Hindlimb muscle (tissue), 1 donor: ENCODE results near the gene LRIT2. TPM values are rescaled to one million over a fixed set of nuclear protein-coding genes. Genes with fewer than 3 reads are reported as not detected.

Experiments used
- DNase-seq: peaks from one replicate; pipeline ENCODE4 v3.0.0-alpha.2; 2013
- polyA plus RNA-seq: library from polyadenylated mRNA; unstranded; fragments of 120-200 nt; gene quantifications from one replicate; pipeline ENCODE4 v1.2.1, GENCODE V29; 2013; ENCODE audit not compliant: insufficient read length

LRIT2 gene
- polyA plus RNA-seq, 1 donor = not detected

- DNase-seq = no peak
Measured at GRCh38 chr10:84241185-84241790, 15.9 kb upstream of the LRIT2 start, which contains the start of gene LRIT1. LRIT1 (minus strand) TSS chr10:84241546; CDS start chr10:84241439, 107 bp downstream.

GRCh38 chr10:84238909-84239308, 13.6 kb upstream of the LRIT2 start:
- no peak for DNase-seq

- DNase-seq = no peak
Measured at GRCh38 chr10:84237199-84238051, 12.1 kb upstream of the LRIT2 start.

GRCh38 chr10:84236807-84237198, 11.5 kb upstream of the LRIT2 start:
- no peak for DNase-seq

DNA sequence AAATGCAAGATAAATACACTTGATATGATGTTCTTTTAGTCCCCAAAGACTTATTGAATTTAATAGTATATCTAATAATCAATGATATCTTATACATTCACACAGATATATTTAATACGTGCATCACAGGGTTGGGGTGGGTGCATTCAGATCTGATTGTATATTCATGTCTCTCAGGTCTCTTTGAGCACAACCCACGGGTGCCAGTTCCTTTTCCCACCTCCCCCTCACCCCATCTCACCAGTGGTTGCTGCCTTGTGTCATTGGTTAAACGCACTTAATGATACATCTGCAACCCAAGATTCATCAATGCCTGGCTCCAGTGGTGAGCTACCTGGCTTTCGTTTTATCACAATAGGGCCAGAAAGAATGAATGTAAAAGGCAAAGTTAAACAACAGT, 9.8 kb upstream of the LRIT2 start:
- DNase-seq = no peak

DNA sequence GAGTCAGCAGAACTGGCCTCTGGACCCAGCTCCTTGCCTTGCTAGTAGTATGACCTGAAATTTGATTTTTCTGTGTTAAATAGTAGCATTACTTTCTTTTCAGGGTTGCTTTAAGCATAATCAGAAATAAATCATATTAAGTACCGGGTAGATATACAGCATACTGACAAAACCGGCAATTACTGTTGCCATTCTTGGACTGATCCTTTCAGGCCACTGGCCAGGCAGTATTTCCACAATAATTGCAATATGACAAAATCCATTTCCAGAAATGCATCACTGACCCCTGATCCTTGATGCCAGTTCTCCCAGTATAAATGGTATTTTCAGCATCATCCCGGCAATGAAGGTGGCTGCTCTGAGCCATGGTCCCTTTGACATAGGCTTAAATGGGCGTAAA, 9.1 kb upstream of the LRIT2 start:
- DNase-seq = no peak

- DNase-seq = no peak
Measured at GRCh38 chr10:84233940-84234339, 8.6 kb upstream of the LRIT2 start.

DNA sequence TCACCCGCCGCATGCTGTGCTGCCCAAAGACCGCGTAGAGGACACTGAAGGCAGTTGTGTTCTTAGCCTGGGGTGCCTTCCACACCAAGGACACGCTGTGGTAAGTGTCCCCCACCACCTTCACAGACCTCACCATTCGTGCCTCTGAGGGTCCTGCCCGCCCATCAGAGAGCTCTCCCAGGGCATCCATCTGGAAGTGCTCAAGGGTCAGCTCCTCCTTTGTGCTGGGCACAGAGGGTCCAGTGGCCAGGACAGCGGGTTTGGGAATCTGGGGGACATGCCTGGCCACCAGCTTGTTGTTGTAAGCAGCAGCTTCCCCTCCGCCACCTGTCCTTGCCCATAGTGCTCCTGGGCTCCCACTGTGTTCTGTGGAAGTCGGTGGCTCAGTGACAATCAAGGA, 7.0 kb upstream of the LRIT2 start:
- DNase-seq = no peak

- DNase-seq = no peak
Measured at GRCh38 chr10:84230359-84230758, 5.0 kb upstream of the LRIT2 start.

- no peak for DNase-seq
Measured at GRCh38 chr10:84227810-84228209, 2.5 kb upstream of the LRIT2 start.

GRCh38 chr10:84226616-84227015, 1.3 kb upstream of the LRIT2 start:
- no peak for DNase-seq

- DNase-seq = no peak
Measured at GRCh38 chr10:84224411-84225028, 824 bp downstream of the LRIT2 start.

- no peak for DNase-seq
Measured at GRCh38 chr10:84221916-84222315, 3.4 kb downstream of the LRIT2 start.

DNA sequence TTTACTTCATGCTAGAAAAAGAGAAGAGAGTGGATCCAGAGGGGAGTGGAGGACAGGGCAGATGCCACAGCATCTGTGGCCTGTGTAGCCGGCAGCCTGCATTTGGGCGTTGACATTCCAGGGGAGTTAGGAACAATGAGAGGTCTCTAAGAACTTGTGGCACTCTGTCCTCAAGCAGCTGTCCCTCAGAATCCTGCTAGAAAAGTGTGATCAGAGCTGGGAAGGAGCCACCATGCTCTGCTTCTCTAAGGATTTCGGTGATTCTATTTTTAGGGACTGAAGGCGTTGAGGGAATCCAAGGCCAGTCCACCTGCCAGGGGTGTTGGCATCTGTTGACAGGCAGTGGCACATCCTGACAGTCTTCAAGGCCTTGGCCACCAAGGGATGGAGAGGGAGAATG, 7.6 kb downstream of the LRIT2 start:
- no peak for DNase-seq

GRCh38 chr10:84216834-84217233, 8.5 kb downstream of the LRIT2 start:
- no peak for DNase-seq

- no peak for DNase-seq
Measured at GRCh38 chr10:84214612-84215235, 10.6 kb downstream of the LRIT2 start.

DNA sequence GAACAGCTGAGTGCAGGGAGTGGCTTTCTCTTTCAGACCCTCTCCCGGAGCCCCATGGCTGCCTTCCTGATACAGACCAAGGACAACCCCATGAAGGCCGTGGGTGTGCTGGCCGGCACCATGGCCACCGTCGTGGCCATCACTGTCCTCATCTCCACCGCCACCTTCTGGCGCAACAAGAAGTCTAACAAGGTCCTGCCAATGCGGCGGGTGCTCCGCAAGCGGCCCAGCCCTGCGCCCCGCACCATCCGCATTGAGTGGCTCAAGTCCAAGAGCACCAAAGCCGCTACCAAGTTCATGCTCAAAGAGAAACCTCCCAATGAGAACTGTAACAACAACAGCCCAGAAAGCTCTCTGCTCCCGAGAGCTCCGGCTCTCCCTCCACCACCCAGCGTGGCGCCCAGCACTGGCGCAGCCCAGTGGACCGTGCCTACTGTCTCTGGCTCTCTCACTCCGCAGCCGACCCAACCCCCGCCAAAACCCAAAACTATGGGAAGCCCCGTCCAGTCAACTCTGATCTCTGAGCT, 11.2 kb downstream of the LRIT2 start:
- no peak for DNase-seq

- DNase-seq = no peak
Measured at GRCh38 chr10:84213076-84213475, 12.3 kb downstream of the LRIT2 start.

DNA sequence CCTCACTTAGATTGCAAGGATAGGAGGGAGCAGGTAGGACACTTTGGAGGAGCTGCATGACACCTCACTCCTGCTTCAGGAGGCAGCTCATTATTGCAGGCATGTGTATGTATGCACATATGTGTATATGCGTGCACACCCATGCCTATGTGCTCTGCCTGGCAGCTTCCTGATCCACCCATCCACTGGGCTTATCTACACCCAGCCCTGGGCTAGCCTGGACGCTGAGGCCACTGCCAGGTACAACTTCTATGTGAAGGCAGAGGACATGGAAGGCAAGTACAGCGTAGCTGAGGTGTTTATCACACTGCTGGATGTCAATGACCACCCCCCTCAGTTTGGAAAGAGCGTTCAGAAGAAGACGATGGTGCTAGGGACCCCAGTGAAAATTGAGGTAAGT, 13.3 kb downstream of the LRIT2 start:
- no peak for DNase-seq

DNA sequence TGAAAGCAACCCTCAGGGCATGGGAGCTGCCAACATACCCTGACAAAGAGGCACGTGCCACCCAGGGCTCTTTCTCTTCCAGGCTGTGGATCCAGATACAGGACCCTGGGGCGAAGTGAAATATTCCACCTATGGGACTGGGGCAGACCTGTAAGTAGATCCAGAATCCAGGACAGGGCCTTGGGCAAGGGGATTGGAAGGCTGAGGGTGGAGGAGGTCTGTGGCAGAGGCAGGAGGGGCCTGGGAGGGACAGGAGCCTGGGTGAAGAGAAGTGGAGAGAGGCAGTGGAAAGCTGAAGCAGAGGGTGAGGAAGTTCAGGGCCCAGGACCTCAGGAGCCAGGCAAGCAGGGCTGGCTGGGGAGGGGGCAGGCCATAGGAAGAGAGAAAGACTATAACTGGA, 13.8 kb downstream of the LRIT2 start:
- no peak for DNase-seq

- DNase-seq = no peak
Measured at GRCh38 chr10:84208023-84208422, 17.3 kb downstream of the LRIT2 start.

DNA sequence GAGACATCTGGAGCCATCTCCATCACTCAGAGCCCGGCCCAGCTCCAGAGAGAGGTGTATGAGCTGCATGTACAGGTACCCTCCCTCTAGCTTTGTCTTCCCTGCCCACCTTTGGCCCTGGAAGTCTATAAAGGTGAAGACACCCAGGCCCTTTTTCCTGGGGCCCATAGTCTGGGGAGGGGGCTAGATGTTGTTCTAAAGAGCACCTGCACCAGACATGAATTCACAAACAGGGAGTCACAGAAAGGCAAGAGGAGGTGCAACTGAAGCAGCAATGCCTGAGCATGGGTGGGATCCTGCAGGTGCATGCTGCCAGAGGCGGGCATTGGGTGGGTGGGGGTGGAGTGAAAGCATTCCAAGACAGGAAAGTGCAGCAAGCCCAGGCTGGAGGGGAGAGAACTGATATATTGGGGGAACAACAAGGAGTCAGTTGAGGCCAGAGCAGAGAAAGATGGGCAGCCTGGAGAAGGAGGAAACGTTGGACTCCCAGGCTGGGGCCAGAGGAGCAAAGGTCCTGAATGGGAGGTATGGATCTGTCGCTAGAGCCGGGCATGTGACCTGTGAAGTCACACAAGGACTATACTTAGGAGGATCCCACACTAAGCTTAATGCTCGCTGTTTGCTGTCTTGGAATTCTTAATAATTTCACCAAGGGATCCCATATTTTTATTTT, 19.4 kb downstream of the LRIT2 start:
- DNase-seq = no peak
